ENCODE measurements around the gene IVD.

IVD gene

DNA sequence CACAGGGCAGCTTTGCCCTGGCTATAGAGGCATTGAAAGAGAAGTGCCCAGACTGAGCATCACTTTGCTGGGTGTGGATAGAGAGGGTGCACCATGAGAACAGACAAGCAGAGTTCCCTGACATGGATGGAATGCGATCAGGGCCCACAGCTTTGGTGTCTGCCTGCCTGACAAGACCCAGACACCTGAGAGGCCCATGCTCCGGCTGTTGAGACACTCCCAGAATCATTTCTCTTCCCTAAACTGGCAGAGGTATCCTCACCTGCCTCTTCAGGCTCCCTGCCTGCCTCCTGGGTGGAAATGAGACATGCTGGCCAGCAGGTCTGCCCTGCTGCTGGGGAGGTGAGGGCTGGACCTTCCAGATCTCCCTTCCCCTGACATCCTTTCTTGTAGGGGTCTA lies 54.8 kb downstream of the IVD start:
- FAIRE-seq: no peak

DNA sequence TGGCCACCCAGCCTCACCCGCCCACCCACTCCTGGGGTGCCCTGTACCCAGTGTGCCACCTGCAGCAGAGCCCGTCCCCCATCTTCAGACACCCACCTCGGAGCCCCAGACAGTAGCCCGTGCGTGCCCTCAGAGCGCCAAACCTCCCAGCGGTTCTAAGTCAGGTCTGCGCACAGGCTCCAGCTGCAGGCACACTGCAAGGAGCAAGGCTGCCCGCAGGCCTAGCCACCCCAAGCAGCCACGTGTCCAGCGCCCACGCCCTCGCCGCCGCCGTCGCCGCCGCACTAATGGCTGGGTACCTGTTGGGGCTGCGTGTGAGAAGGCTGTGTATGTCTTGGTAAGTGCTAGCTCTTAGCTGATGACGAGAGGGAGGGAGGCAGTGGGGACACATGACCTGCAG lies 56.4 kb downstream of the IVD start:
- FAIRE-seq: no peak

DNA sequence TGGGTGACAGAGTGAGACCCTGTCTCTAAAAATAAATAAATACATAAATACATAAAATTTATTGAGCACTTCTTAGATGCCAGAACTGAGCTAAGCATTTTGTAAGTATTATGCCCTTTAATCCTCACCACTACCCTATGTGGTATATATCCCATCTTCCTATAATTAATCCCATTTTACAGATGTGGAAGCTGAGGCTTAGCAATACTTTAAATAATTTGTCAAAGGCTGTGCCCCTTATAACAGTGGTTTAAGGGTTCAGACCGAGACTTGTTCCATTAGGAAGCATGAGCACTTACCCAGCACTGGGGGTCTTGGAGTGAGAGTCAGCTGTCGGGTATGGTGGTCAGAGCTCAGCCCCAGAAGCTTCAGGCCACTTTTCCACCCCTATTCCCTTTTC lies 57.7 kb downstream of the IVD start:
- no peak for FAIRE-seq

DNA sequence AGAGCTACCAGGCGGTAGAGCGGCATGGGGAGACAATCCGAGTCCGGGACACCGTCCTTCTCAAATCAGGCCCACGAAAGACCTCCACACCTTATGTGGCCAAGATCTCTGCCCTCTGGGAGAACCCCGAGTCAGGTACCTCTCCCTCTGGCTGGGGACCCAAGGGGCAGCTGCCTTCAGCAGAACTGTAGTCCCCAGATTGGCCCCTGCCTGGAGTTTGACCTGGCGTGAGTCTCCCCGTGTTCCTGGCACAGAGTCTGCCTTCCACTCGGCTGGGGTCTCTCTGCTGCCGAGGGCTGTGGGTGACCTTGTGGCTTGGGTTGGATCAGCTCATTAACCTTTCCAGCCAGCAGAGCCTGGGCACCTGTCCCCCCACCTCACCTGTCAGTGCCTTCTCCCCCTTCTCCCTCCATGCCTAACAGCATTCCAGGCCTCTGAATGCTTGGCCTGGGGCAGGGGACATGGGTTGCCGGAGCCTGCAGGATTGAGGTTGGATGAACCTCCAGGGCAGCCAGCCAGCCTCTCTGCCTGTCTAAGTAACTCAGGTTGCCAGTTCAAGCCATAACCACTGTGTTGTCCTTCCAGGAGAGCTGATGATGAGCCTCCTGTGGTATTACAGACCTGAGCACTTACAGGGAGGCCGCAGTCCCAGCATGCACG lies 58.4 kb downstream of the IVD start:
- no peak for FAIRE-seq

DNA sequence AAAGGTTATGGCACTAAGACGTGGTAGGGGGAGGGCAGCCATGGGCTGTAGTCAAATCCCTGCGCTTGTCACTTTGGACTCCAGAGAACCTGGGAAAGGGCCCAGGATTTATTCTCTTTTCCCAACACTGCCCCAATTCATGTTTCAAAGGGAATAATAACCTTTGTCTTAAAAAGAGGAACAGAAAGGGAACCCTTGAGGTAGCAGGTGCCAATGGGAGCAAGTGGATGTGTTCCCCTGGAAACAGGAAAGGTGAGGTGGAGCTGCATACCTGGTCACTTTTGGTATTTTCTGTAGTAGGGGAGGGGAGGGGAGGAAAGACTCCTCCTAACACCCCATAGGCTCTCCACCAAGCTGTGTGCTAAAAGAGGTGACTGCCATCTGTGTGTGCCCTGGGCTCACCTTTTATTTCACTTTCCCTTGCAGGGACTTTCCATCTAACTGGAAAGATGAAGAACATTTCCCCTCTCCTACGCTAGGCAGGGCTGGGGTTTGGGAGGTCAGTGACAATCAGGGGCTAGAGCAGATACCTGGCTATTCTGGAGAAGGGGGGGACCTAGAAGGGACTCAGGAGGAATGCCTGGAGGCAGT lies 59.1 kb downstream of the IVD start:
- FAIRE-seq: no peak

DNA sequence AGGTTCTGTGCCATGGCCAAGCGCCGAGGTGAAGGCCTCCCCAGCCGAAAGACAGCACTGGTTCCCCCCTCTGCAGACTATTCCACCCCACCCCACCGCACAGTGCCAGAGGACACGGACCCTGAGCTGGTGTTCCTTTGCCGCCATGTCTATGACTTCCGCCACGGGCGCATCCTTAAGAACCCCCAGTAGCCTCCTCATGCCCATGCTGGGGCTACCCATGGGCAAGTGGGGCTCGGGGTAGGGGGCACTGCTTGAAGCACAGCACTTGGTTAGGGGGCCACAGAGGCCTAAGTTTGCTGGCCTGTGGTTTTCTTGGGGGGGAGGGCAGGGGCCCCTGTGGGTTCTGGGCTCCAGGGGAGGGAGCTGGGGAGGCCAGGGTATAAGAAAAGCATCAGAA lies 60.3 kb downstream of the IVD start:
- no peak for FAIRE-seq

DNA sequence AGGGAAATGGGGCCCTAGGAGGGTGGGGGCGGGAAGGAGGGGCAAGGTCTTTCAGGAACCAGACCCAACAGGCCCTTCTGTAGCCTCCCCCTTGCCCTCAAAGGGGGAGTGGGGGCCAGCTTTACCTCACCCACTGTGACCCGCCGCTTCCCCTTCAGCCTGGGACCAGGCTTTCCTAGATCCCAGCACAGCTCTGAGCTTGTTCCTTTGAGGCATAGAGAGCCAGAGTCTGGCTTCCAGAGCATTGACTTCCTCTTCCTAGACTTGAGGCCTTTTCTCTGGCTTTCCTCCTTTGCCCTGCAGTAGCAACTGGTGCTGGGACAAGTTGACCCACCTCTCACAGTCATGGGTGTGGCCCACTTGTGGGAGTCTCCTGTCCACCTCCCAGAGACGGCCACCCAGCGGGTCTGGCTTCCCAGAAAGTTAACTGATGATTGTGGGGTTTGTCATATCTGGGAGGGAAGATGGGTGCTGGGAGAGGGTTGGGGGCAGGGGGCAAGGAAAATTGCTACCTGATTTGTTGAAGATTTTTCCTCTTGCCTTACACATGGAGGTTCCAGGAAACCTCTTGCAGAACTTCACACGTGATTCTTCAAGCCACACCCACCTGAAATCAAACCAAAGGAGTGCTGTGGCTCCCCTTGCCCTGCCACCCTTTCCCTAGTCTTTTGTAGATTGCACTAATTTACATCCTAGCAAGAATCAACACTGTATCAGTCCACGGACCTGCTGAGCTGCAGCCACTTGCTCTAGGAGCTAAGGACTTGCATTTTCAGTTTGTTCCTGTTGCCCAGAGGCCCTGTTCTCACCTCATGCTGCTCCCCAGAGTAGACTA lies 61.0 kb downstream of the IVD start:
- FAIRE-seq: no peak

DNA sequence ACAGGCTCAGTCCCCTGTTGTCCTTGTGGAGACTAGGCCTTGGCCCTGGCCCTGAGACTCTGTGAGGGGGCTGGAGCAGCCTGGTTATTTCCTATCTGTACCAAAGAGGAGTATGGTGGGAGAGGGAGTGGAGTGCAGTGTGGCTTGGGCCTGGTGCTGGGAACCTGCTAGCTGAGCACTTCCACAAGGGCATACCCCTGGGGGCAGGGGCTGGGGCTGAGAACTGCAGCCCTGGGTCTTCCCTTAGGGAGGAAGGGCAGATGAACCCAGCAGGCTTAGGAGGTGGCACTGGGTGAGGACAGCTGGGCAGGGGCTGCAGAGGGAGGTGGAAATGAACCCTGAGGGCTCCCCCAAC lies 61.6 kb downstream of the IVD start:
- FAIRE-seq: no peak

DNA sequence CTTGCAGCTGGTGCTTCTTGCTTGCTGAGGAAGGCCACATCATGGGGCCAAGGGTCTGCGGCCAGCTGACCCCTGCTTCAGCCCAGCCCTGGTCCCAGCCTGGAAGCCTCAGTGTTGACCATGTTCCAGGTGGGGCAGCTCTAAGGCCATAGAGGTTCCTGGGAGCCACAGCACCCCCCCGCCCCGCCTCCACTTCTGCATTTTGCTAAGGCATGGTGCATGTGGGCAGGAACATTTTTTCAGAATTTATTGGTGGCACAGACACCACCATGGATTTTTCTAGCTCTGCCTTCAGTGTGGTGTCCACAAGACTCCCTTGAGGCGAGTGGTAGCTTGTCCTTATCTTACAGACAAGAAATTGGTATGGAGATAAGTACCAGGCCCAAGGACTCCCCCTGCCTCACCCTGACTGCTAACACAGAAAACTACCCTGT lies 63.3 kb downstream of the IVD start:
- FAIRE-seq: no peak

DNA sequence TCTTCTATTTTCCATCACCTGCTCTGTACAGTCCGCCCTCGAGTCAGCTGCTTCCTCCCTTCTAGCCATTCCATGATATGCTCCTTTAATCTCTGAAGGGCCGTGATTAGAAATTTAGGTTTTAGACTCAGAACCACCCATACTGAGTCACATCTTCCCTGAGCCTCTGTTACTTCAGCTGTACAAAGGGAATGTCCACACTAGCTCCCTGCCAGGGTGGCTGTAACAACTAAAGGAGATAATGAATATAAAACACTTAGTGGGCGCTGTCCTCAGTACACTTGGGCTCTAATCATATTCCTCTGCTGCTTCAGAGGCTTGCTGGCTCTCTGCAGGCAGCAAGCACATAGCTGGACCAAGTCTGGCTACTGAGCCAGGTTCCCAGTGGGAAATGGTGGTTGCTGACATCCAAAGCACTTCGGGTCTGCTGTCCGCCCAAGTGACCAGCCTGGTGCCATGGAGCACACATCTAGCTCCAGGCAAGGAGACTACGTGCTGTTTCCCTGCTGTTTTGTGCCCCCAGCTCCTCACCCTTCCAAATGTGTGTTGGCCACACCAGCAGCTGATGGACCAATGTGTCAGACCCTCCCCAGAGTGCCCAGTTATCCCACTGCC lies 64.3 kb downstream of the IVD start:
- no peak for FAIRE-seq

DNA sequence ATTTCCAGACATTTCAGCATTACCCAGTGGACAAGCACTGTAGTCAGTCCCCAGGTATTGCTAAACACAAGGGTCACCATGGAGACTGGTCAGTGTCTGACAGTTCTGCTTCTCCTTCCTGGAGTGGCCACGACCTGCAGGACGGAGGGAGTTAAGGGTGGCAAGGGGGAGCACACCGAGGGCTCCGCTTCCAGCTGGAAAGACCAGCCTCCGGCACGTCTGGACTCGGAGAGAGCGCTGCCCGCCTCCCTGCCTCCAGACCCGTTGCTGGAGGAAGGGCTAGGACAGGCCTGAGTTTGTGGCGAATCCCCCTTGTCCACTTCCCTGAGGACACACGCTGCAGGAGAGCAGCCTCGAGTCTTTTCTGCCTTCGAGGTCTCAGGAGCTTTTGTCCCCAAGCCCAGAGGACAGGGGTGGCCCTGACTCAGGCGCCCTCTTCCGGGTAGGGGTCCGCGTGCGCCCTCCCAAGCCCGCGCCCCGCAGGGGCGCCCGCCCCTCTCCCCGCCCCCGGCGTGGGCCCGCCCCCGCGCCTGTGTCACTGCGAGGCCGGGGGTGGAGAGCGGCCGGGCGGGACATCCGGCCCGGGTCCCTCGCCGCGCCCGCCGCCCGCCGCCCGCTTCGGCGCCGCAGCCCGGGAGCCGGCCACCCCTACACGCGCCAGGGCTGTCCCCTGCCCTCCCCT lies 65.0 kb downstream of the IVD start, which contains the start of gene CHST14:
Gene CHST14, plus strand, starts transcription at position 562 of the 682 bp plus-strand sequence. CDS start 230 bp downstream, outside the sequence.
- FAIRE-seq: no peak

Data from endometrium (tissue), 2 donors.